ENCODE measurements around the gene CRYM.
"Not testable (repeated sequence)": the region's sequence is repeated elsewhere in the genome, so short reads cannot be mapped to it uniquely, and the experiment has no call there.

Gene CRYM

DNA sequence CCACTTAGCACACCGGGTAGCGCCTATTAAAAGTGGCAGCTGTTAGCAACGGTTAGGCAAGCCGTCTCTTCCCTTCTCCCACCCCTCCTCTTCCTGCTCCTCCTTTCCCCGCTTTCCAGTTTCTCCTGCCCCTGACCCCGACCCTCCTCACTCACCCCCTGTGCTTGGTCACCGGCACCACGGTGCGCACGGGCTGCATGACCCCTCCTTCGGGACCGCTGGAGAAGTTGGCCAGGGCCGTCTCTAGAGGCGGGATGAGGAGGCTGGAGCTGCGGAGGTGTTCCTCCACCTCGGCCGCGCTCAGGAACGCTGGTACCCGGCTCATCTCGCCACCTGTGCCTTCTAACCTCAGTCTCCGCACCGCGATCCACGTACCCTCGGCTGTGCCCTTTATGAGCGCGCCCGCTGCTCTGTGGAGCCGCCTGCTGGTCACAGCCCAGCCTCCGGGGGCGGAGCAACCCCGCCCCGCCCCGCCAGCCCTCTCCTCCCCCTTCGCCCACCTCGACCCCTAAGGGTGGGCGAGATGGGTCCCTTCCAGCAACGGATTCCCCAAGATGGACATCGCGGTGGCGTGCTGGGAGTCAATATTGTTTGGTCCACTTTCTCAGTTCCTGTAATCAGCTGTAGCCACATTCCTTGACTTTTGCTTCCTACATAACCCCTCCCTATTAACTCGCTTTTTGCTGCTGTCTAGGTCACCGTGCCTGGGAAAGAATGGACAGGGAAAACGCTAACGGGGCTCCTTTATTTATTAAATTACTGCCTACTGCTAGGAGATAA, at the start of gene CRYM:
Gene CRYM (minus strand): TSS at position 364 of the 780 bp plus-strand sequence. CDS start 39 bp downstream, at position 325.
- DNase-seq (ENCODE audit: low read depth in 2 of 3, low spot score in 2 of 3): peak in 2 of 3 experiments; percentile 7 to 27

DNA sequence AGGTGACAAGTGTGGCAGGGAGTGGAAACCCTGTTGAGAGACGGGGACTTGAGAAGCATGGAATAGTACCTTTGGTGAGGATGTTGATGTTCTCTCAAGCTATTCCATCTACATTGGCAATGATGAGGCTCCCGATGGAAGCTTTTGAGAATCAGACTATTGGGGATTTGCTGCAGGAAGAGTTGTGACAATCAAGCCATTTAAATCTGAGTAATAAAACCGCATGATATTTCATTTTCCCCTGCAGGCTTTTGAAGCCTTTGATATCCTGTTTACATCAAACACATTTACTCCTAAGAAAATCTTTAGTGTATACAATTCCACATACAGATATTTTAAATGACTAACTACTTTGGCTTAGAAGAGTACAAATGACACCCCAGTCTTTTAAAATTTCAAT, 49.0 kb upstream of the CRYM start:
- DNase-seq (ENCODE audit: low read depth in 2 of 3, low spot score in 2 of 3): no peak

- DNase-seq (ENCODE audit: low read depth in 2 of 3, low spot score in 2 of 3): no peak
These were observed 48.4 kb upstream of the CRYM start for GRCh38 chr16:21326459-21326858.

- DNase-seq (ENCODE audit: low read depth in 2 of 3, low spot score in 2 of 3): no peak
These were observed 46.2 kb upstream of the CRYM start for GRCh38 chr16:21324267-21324666.

- not testable (repeated sequence) for DNase-seq (ENCODE audit: low read depth in 2 of 3, low spot score in 2 of 3)
These were observed 44.2 kb upstream of the CRYM start for GRCh38 chr16:21322251-21322650.

DNA sequence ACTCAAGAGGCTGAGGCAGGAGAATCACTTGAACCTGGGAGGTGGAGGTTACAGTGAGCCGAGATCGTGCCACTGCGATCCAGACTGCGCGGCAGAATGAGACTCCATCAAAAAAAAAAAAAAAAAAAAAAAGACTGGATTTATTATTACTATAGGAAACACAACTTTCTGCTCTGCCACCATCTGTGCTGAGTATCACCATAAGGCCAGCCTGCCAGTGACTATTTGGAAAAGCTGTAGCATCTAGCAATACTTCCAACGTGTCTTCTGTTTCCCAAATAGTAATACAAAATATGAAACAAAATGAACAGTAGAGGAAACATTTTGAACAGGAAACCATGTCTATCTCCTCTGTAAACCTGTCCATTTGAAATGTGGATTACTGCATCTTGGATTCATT, 43.6 kb upstream of the CRYM start:
- no peak for DNase-seq (ENCODE audit: low read depth in 2 of 3, low spot score in 2 of 3)

DNA sequence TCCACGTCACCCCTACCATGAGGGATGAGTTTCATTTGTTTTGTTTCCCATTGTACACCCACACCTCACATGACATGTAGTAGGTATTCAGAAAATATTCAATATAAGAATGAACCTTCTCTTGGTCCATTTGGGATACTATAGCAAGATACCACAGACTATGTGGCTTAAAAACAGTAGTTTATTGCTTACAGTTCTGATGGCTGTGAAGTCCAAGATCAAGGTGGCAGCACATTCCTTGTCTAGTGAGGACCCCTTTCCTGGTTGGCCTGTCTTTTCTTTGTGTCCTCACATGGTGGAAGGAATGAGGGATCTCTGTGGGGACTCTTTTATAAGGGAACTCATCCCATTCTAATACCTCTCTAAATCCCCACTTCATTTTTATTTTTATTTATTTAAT, 36.2 kb upstream of the CRYM start:
- DNase-seq (ENCODE audit: low read depth in 2 of 3, low spot score in 2 of 3): no peak

DNA sequence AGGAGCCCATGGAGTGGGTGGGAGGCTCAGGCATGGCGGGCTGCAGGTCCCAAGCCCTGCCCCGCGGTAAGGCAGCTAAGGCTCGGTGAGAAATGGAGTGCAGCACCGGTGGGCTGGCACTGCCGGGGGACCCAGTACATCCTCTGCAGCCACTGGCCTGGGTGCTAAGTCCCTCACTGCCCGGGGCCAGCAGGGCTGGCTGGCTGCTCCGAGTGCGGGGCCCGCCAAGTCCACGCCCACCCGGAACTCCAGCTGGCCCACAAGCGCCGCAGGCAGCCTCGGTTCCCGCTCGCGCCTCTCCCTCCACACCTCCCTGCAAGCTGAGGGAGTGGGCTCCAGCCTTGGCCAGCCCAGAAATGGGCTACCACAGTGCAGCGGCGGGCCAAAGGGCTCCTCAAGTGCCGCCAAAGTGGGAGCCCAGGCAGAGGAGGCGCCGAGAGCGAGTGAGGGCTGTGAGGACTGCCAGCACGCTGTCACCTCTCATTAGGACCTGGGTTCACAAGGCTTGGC, 34.8 kb upstream of the CRYM start:
- DNase-seq (ENCODE audit: low read depth in 2 of 3, low spot score in 2 of 3): not testable (repeated sequence)

- not testable (repeated sequence) for DNase-seq (ENCODE audit: low read depth in 2 of 3, low spot score in 2 of 3)
These were observed 34.0 kb upstream of the CRYM start for GRCh38 chr16:21312046-21312445.

DNA sequence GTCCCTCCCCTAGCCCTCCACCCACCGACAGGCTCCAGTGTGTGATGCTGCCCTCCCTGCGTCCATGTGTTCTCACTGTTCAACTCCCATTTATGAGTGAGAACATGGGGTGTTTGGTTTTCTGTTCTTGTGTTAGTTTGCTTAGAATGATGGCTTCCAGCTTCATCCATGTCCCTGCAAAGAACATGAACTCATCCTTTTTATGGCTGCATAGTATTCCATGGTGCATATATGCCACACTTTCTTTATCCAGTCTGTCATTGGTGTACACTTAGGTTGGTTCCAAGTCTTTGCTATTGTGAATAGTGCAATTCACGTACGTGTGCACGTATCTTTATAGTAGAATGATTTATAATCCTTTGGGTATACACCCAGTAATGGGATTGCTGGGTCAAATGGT, 28.6 kb upstream of the CRYM start:
- not testable (repeated sequence) for DNase-seq (ENCODE audit: low read depth in 2 of 3, low spot score in 2 of 3)

- DNase-seq (ENCODE audit: low read depth in 2 of 3, low spot score in 2 of 3): no peak
These were observed 24.9 kb upstream of the CRYM start for GRCh38 chr16:21302898-21303528.

GRCh38 chr16:21302454-21302853, 24.4 kb upstream of the CRYM start:
- no peak for DNase-seq (ENCODE audit: low read depth in 2 of 3, low spot score in 2 of 3)

DNA sequence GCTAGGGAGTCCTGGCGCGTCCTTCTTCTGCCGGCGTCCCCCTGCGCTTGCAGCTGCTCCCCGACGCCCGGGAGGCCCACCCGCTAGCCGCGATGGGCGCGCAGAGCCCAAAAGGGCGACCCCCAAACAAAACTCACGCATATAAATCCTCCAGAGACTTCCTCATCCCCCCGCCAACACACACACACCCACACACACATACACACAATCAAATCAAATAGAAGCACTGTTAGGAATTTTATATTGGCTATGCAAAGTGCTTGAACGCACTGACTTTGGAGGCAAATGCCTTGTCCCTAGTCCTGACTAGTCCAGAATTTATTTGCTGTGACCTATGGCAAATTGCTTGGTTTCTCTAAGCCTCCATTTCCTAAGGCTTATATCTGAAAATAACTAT, 23.8 kb upstream of the CRYM start:
- DNase-seq (ENCODE audit: low read depth in 2 of 3, low spot score in 2 of 3): no peak

GRCh38 chr16:21301168-21301894, 23.2 kb upstream of the CRYM start:
- DNase-seq (ENCODE audit: low read depth in 2 of 3, low spot score in 2 of 3): peak; percentile 13 to 25 (median 14)

- peak; percentile 13 to 18 (median 16) for DNase-seq (ENCODE audit: low read depth in 2 of 3, low spot score in 2 of 3)
These were observed 22.4 kb upstream of the CRYM start for GRCh38 chr16:21300309-21301167.

- DNase-seq (ENCODE audit: low read depth in 2 of 3, low spot score in 2 of 3): not testable (repeated sequence)
These were observed 11.7 kb upstream of the CRYM start for GRCh38 chr16:21289789-21290188.

- no peak for DNase-seq (ENCODE audit: low read depth in 2 of 3, low spot score in 2 of 3)
These were observed 7.2 kb upstream of the CRYM start for GRCh38 chr16:21285314-21285713.

GRCh38 chr16:21284414-21284813, 6.3 kb upstream of the CRYM start:
- no peak for DNase-seq (ENCODE audit: low read depth in 2 of 3, low spot score in 2 of 3)

DNA sequence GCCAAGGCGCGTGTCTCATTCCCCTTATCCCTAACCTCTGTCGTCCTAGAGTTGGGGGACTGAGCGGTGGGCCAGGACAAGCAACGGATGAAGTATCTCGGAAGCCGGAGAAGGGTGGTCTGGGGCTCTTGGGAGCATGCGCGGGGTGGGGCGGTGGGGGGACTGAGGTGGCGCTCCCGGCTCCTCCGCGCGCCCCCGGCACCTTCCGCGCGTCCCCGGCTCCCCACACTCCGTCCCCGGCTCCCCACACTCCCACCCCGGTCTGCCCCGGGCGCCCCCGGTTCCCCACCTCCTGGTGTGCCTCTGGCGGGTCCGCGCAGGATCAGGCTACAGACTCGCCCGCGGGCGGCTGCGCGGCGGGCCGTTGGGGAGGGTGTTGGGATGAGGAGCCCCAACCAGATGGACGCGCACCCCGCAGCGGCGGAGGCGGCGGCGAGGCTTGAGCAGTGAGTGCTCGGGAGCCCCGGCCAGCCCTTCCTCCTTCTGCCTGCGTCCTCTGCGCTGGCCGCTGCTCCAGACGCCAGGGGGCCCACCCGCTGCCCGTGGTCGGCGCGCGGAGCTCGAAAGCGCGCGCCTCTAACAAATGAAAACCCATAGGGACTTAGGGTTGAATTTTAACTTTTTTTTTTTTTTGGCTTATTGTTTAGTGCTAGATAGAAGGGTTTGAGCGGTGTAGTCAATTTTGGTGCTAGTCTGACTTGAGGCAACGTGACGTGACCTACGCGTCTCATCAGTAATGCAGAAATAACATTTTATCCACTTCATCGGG, 5.6 kb upstream of the CRYM start:
- DNase-seq (ENCODE audit: low read depth in 2 of 3, low spot score in 2 of 3): no peak
